GM18867 (cell line): ENCODE data around the gene SAMM50.

Source experiments
- ATAC-seq: cut with Tn5 transposase; IDR thresholded peaks from one replicate; pipeline ENCODE4 v1.9.1; 2021; ENCODE audit warnings: mild to moderate bottlenecking, moderate library complexity; ENCODE audit not compliant: unreplicated experiment

SAMM50 gene

GRCh38 chr22:43976861-43977795 is 21.9 kb downstream of the SAMM50 start:
- ATAC-seq: no peak

GRCh38 chr22:43978558-43978957 is 23.3 kb downstream of the SAMM50 start:
- no peak for ATAC-seq

- ATAC-seq: no peak
Observed at GRCh38 chr22:43980579-43980978, 25.3 kb downstream of the SAMM50 start.

GRCh38 chr22:43980996-43981395 is 25.8 kb downstream of the SAMM50 start:
- ATAC-seq: no peak

DNA sequence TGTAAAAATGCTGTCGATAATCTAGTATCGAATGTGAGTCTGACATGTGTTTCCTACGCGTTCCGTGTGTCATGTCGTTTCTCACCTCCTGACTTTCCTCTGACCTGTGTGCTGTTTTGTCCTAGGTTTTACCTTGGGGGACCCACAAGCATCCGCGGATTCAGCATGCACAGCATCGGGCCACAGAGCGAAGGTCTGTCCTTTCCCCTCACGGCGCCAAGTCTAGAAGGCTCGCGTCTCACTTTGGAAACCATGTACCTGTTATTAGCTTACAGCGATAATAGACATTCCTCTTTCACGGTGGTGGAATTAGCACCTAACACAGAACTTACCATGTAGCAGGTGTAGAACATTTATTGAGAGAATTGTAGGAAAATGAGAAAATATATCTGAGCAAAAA is 28.6 kb downstream of the SAMM50 start:
- ATAC-seq: no peak

DNA sequence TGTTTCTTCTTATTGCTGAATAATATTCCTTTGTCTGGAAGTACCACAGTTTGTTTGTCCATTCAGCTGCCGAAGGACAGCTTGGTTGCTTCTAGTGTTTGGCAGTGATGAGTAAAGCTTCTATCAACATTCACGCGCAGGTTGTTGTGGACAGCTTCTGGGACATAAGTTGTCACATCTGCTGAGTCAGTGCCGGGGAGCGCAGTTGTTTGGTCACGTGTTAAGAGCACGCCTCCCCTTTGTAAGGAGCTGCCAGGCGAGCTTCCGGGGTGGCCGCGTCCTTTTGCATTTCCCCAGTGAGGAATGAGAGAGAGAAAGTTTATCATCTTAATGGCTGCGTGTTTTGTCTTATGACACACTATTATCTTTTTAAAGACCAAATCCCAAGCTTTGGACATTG is 30.3 kb downstream of the SAMM50 start:
- ATAC-seq: no peak

DNA sequence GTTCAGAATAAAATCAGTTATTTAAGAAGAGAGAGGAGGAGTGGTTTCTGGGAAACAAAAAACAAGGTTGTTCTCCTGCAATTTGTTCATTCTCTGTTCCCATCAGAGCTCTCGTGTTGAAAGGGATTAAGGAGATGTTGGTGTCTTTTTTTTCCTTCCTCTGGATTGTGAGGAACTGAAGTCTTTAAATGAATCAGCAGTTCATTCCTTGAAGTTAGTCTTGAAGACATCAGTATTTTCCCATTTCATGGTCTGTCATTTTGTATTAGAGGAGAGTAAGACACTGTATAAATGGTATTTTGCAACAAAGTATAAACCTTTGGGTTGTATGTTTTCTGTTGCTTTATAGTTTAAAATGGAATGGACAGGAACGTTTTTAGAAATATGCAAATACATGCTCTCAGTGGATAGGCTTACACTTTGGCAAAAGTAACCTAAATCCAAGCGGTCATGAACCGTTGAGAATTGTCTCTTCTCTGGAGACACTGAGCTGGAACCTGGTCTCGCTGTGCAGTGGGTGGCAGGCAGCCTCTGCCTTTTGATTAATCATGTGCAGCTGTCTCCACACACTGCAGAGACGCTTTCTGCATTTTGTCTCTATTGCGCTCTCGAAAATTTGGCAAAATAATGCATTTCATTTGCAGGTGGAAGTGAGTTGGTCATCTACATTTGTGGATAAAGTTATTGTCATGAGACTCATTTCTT is 33.0 kb downstream of the SAMM50 start:
- ATAC-seq: no peak

DNA sequence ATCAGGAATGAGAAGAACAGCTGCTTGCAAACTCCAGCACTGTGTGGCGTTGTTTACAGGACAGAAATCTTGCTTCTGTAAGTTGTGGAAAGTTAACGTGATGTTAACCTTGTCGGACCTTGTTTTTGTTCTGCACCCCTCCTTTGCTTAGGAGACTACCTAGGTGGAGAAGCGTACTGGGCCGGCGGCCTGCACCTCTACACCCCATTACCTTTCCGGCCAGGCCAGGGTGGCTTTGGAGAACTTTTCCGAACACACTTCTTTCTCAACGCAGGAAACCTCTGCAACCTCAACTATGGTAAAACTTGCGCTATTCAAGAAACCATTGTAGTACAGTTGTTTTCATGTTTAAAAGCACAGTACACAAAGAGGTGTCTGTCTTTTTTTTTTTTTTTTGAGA is 33.7 kb downstream of the SAMM50 start:
- no peak for ATAC-seq

DNA sequence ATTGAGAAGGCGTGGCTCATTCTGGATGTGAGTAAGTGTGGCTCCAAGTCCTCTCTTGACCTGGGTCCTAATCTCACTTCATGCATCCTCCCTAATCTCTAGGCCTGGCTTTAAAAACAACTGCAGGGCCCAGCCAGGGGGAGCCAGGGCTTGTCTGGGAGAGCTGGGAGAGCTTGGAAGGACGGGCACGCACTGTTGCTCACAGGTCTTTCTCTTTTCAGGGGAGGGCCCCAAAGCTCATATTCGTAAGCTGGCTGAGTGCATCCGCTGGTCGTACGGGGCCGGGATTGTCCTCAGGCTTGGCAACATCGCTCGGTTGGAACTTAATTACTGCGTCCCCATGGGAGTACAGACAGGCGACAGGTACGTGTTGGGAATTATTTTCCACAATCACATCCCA is 34.8 kb downstream of the SAMM50 start:
- ATAC-seq: no peak

DNA sequence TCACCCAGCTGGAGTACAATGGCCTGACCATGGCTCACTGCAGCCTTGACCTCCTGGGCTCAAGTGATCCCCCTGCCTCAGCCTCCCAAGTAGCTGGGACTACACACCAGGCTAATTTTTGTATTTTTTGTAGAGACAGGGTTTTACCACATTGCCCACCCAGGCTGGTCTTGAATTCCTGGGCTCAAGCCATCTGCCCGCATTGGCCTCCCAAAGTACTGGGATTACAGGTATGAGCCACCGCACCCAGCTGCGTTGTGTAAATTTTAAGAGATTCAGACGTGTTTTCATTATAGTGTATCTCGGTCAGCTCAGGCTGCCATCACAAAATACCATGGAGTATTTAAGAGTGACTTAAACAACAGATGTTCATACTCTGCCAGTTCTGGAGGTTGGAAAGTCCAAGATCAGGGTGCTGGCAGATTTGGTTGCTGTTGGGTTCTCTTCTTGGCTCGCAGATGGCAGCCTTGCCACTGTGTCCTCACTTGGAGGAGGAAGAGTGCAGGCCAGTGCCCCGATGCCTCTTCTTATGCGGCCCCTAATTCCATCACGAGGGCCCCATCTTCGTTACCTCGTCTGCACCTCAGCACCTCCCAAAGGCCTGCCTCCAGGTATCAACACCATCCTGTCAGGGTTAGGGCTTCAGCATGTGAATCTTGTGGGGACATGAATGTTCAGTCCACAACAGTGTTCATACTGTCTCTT is 36.2 kb downstream of the SAMM50 start:
- no peak for ATAC-seq

- ATAC-seq: no peak
Observed at GRCh38 chr22:43992331-43992821, 37.1 kb downstream of the SAMM50 start.

DNA sequence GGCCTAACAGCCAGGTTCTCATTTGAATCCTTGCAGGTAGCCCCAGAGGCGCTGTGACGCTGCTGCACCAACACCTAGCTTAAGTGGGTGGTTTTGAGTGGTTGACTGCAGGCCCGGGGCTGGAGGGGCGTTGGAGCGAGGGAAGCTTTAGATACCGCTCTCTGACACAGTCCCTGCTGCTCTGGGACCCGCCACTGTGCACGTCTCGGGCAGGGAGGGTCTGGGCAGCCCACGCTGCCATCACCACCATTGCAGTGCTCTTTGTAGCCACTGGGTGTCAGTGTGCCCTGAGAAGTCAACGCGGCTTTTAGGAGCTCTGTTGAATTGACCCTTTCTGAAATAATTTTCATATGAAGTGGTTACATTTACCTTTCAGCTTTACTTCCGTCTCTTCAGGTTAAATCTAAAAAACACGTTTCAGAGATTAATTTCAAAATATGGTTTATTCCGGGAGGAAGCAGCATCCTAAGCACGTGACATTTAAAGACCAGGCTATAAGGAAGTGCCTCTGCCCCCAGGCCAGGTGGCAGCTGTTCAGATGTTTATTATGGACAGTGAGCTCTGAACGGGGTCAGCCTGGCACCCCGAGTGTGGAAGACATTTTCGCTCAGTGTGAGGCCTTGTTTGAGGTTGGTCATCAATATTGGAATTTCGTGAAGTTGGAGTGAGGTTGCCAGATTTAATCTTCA is 38.0 kb downstream of the SAMM50 start:
- no peak for ATAC-seq

GRCh38 chr22:43994006-43994405 is 38.8 kb downstream of the SAMM50 start:
- ATAC-seq: no peak

GRCh38 chr22:43994416-43994815 is 39.2 kb downstream of the SAMM50 start:
- ATAC-seq: no peak

GRCh38 chr22:43995057-43995685 is 39.9 kb downstream of the SAMM50 start:
- no peak for ATAC-seq

- ATAC-seq: no peak
Observed at GRCh38 chr22:43995798-43996169, 40.5 kb downstream of the SAMM50 start.

- no peak for ATAC-seq
Observed at GRCh38 chr22:43996170-43996980, 41.1 kb downstream of the SAMM50 start.

GRCh38 chr22:43996981-43997265 is 41.7 kb downstream of the SAMM50 start:
- ATAC-seq: no peak

GRCh38 chr22:43998679-43999264 is 43.5 kb downstream of the SAMM50 start:
- ATAC-seq: no peak
